HEK293T (cell line): ENCODE data around the gene PLEKHO2.
"Not testable (repeated sequence)": the region's sequence is repeated elsewhere in the genome, so short reads cannot be mapped to it uniquely, and the experiment has no call there.

ENCODE experiments used
- BHLHE40 ChIP-seq: fragments of 450-650 bp; IDR thresholded peaks from 2 replicates; pipeline ENCODE4 v1.6.1; 2016; ENCODE audit warnings: mild to moderate bottlenecking, moderate library complexity, borderline replicate concordance
- FOXM1 ChIP-seq: fragments of 450-650 bp; IDR thresholded peaks from 2 replicates; pipeline ENCODE4 v1.6.1; 2017; ENCODE audit warnings: mild to moderate bottlenecking, borderline replicate concordance
- SUZ12 ChIP-seq: fragments of 450-650 bp; IDR thresholded peaks from 2 replicates; pipeline ENCODE4 v1.6.1; 2016; ENCODE audit warnings: mild to moderate bottlenecking

DNA sequence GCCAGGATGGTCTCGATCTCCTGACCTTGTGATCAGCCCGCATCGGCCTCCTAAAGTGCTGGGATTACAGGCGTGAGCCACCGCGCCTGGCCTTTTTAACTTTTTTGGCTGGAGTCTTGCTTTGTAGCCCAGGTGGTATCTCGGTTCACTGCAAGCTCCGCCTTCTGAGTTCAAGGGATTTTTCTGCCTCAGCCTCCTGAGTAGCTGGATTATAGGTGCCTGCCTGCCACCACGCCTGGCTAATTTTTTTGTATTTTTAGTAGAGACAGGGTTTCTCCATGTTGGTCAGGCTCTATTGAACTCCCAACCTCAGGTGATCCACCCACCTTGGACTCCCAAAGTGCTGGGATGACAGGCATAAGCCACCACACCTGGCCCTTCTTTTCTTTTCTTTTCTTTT lies 45.8 kb upstream of the PLEKHO2 start:
- TF ChIP-seq SUZ12, BHLHE40, FOXM1: not testable (repeated sequence)
